Pericardium fibroblast (primary cell): ENCODE results near the gene DSG2. TPM values are rescaled to one million over a fixed set of nuclear protein-coding genes. Genes with fewer than 3 reads are reported as not detected.

Source experiments
- total RNA-seq: library from RNA; depleted of rRNA; stranded (reverse); fragments of >200 nt; gene quantifications from 2 replicates; pipeline ENCODE4 v1.2.3, GENCODE V29; 2015

The DSG2 gene
- 1.4 and 10.0 TPM in 2 replicates for total RNA-seq

DNA sequence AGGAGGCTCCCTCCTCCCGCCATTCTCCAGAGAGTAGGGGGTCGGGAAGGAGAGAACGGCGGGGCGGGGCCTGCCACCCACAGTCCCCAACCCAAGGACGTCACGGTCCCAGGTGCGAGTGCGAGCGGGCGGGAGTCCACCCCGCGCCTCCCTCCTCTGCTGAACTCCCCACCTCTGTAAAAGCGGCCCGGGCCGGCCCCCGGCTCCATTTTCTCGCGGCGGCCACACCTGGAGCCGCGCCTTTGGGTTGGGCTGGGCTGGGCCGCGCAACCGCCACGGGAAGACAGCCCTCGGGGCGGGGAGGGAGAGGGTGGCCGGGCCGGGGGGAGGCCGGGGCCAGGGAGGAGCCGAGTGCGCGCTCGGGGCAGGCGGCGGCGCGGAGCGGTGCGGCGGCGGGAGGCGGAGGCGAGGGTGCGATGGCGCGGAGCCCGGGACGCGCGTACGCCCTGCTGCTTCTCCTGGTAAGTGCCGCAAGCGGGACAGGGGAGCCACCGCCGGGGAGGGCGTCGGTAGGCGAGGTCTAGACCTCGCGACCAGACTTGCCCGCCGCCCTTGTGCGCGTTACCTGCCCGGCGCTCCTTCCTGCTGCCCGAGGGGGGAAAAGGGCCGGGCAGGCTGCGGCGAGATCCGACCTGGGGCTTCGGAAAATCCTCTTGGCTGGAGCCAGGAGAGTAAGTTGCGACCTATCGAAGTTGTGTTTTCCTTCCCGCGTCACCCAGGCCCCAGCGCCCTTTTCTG, at the start of gene DSG2:
Gene DSG2 (plus strand): TSS at position 342 of the 738 bp plus-strand sequence. CDS start 75 bp downstream, at position 417.

DNA sequence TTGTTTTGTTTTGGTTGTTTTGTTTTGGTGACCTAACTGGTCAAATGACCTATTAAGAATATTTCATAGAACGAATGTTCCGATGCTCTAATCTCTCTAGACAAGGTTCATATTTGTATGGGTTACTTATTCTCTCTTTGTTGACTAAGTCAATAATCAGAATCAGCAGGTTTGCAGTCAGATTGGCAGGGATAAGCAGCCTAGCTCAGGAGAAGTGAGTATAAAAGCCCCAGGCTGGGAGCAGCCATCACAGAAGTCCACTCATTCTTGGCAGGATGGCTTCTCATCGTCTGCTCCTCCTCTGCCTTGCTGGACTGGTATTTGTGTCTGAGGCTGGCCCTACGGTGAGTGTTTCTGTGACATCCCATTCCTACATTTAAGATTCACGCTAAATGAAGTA, 93.7 kb downstream of the DSG2 start, which contains the start of gene TTR:
Gene TTR (plus strand): TSS at position 250 of the 400 bp plus-strand sequence. CDS start 26 bp downstream, at position 276.

Other genes starting within 250 kb of the DSG2 start
- gene DSG1, start 180.0 kb upstream of the DSG2 start, total RNA-seq = not detected in 2 replicates
- not detected in 2 replicates for gene DSG4, start 121.4 kb upstream of the DSG2 start, total RNA-seq
- gene DSG3, start 50.4 kb upstream of the DSG2 start, total RNA-seq = not detected in 2 replicates
- gene TTR, start 93.7 kb downstream of the DSG2 start, total RNA-seq = not detected in 2 replicates
- gene B4GALT6, start 186.4 kb downstream of the DSG2 start, total RNA-seq = 1.6 and 2.0 TPM in 2 replicates